ENCODE measurements around the gene CHMP3.

The CHMP3 gene

DNA sequence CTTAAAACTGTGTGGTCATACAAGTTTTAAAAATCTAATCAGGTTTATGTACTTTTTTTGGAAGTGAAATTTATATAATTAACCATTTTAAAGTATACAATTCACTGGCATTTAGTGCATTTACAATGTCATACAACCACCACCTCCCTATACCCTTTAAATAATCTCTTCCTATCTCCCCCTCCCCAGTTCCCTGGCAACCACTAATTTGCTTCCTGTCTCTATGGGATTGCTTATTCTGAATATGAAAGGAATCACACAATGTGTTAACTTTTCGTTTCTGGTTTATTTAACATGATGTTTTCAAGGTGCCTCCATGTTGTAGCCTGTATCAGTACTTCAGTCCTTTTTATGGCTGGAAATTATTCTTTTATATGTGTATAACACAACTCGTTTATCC is 19.4 kb downstream of the CHMP3 start:
- no peaks in the 10 kb centered on the region for H3K4me1 Mint-ChIP-seq (ENCODE audit: low read depth)
- DNase-seq (ENCODE audit: low spot score): no peak
- H3K4me3 Mint-ChIP-seq: no peak overlapping the region
- H3K27me3 Mint-ChIP-seq (ENCODE audit: low read depth): no peaks in the 10 kb centered on the region
- peaks cover 56% of the 10 kb centered on the region for H3K36me3 Mint-ChIP-seq (ENCODE audit: low read depth)
- H3K9me3 Mint-ChIP-seq: peaks cover 35% of the 10 kb centered on the region
- no peak overlapping the region for H3K27ac Mint-ChIP-seq

- Mint-ChIP-seq H3K4me3 (no peak overlapping the region), H3K27ac (no peak overlapping the region), H3K4me1 (ENCODE audit: low read depth) (no peaks in the 10 kb centered on the region), H3K36me3 (ENCODE audit: low read depth) (peaks cover 57% of the 10 kb centered on the region), H3K27me3 (ENCODE audit: low read depth) (no peaks in the 10 kb centered on the region), H3K9me3 (peaks cover 36% of the 10 kb centered on the region)
- no peak for DNase-seq (ENCODE audit: low spot score)
Measured at GRCh38 chr2:86543335-86543734, 19.9 kb downstream of the CHMP3 start.

DNA sequence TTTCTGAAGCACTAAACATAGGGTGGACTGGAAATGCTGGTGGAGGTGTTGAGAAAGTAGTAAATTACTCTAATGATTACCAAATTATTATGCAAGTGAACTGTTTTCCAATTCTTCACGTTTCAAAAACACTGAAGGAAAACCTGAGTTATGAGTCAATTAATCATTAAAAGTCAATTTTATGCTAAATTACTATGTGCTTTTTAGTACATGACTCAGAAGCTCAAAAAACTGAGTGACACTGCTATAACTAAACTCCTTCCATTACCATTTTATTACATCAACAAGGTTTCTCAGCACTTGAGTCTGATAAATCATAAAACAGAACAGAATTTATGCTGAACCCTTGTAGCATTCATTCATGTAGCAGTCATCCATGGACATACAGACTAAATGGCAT is 20.4 kb downstream of the CHMP3 start:
- H3K4me3 Mint-ChIP-seq: no peak overlapping the region
- no peak for DNase-seq (ENCODE audit: low spot score)
- H3K27me3 Mint-ChIP-seq (ENCODE audit: low read depth): no peaks in the 10 kb centered on the region
- H3K36me3 Mint-ChIP-seq (ENCODE audit: low read depth): peaks cover 56% of the 10 kb centered on the region
- H3K4me1 Mint-ChIP-seq (ENCODE audit: low read depth): no peaks in the 10 kb centered on the region
- H3K9me3 Mint-ChIP-seq: peaks cover 36% of the 10 kb centered on the region
- H3K27ac Mint-ChIP-seq: no peak overlapping the region

DNA sequence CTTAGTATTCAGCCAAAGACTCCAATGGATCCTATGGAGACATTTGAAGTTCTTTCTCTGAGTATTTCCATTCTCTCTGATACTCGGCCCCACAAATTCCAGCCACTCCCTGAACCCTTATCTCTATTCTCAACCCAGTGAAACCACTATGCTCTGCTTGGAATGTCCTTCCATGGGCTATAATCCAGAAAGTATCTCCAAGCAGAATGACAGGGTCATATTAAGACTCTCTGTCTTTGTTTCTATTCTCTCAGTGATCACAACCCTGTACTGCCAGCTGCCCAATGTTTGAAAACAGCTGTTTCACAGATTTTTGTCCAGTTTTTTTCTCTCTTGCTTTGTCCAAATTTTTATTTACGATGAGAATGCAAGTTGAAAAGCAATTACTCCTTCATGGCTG is 21.9 kb downstream of the CHMP3 start:
- peaks cover 37% of the 10 kb centered on the region for H3K9me3 Mint-ChIP-seq
- DNase-seq (ENCODE audit: low spot score): no peak
- H3K4me3 Mint-ChIP-seq: no peak overlapping the region
- H3K27me3 Mint-ChIP-seq (ENCODE audit: low read depth): no peaks in the 10 kb centered on the region
- no peaks in the 10 kb centered on the region for H3K4me1 Mint-ChIP-seq (ENCODE audit: low read depth)
- H3K36me3 Mint-ChIP-seq (ENCODE audit: low read depth): peaks cover 54% of the 10 kb centered on the region
- H3K27ac Mint-ChIP-seq: no peak overlapping the region

DNA sequence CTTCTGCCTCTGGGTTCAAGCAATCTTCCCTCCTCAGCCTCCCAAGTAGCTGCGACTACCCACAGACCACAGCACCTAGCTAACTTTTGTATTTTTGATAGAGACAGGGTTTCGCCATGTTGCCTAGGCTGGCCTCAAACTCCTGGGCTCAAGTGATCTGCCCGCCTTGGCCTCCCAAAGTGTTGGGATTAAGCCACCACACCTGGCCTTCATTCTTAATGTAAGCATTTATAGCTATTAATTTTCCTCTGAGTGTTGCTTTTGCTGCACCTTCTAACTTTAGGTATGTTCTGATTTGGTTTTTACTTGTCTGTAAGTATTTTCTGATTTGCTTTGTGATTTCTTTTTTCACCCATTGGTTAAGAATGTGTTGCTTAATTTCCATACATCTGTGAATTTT is 29.7 kb downstream of the CHMP3 start:
- peaks cover 44% of the 10 kb centered on the region for H3K9me3 Mint-ChIP-seq
- no peaks in the 10 kb centered on the region for H3K27me3 Mint-ChIP-seq (ENCODE audit: low read depth)
- no peak for DNase-seq (ENCODE audit: low spot score)
- peaks cover 53% of the 10 kb centered on the region for H3K36me3 Mint-ChIP-seq (ENCODE audit: low read depth)
- no peak overlapping the region for H3K4me3 Mint-ChIP-seq
- H3K27ac Mint-ChIP-seq: no peak overlapping the region
- peaks cover 17% of the 10 kb centered on the region for H3K4me1 Mint-ChIP-seq (ENCODE audit: low read depth)

DNA sequence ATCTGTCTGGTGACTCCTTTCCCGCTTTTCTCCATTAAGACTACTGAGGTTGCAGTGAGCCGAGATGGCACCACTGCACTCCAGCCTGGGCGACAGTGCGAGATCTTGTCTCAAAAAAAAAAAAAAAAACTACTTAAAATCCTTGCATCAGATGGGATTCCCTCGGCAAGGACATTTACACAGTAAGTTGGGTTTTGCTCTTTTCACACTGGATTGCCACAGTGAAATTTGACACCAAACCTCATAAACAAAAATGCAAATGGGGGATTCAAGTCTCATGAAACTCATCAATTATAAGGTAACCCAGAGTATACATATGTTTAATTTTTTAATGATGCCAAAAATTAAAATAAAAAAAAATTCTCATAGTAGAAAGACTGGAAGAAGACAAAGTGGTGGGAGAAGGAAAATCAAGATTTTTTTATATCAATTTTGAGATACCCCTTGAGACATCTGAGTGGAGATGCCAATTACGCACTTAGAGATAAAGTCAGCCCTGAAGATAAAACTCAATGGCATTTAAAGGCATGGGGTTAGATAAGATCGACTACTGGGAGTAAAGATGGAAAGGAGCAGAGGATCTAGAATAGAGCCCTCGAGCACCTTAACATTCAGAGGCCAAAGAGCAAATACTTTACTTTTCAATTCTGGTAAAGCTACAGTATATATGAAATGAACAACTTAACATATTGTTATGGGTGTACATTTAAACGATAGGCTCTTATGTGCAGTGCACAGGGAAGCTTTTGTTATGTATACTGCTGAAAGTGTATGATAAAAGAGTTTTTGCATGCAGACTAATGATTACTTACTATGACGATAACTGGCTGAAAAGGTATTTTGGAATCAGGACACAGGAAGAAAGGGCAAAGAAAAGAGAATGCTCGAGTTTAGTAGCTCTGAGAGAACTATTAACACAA is 37.6 kb downstream of the CHMP3 start:
- Mint-ChIP-seq H3K9me3 (no peaks in the 10 kb centered on the region), H3K4me1 (ENCODE audit: low read depth) (peaks cover 2% of the 10 kb centered on the region), H3K27me3 (ENCODE audit: low read depth) (no peaks in the 10 kb centered on the region), H3K4me3 (no peak overlapping the region), H3K27ac (no peak overlapping the region), H3K36me3 (ENCODE audit: low read depth) (peaks cover 23% of the 10 kb centered on the region)
- DNase-seq (ENCODE audit: low spot score): no peak

GRCh38 chr2:86523491-86523890 is 39.8 kb downstream of the CHMP3 start:
- no peak overlapping the region for H3K4me3 Mint-ChIP-seq
- no peaks in the 10 kb centered on the region for H3K4me1 Mint-ChIP-seq (ENCODE audit: low read depth)
- no peak overlapping the region for H3K27ac Mint-ChIP-seq
- DNase-seq (ENCODE audit: low spot score): no peak
- no peaks in the 10 kb centered on the region for H3K9me3 Mint-ChIP-seq
- H3K36me3 Mint-ChIP-seq (ENCODE audit: low read depth): peaks cover 23% of the 10 kb centered on the region
- H3K27me3 Mint-ChIP-seq (ENCODE audit: low read depth): no peaks in the 10 kb centered on the region

- H3K27me3 Mint-ChIP-seq (ENCODE audit: low read depth): no peaks in the 10 kb centered on the region
- H3K4me1 Mint-ChIP-seq (ENCODE audit: low read depth): no peaks in the 10 kb centered on the region
- no peak for DNase-seq (ENCODE audit: low spot score)
- no peak overlapping the region for H3K27ac Mint-ChIP-seq
- H3K4me3 Mint-ChIP-seq: no peak overlapping the region
- peaks cover 19% of the 10 kb centered on the region for H3K36me3 Mint-ChIP-seq (ENCODE audit: low read depth)
- H3K9me3 Mint-ChIP-seq: no peaks in the 10 kb centered on the region
Measured at GRCh38 chr2:86522711-86523110, 40.5 kb downstream of the CHMP3 start.

- Mint-ChIP-seq H3K9me3 (no peaks in the 10 kb centered on the region), H3K27me3 (ENCODE audit: low read depth) (no peaks in the 10 kb centered on the region), H3K36me3 (ENCODE audit: low read depth) (peaks cover 17% of the 10 kb centered on the region), H3K27ac (no peak overlapping the region), H3K4me3 (no peak overlapping the region), H3K4me1 (ENCODE audit: low read depth) (no peaks in the 10 kb centered on the region)
- DNase-seq (ENCODE audit: low spot score): no peak
Measured at GRCh38 chr2:86521922-86522321, 41.3 kb downstream of the CHMP3 start.

- DNase-seq (ENCODE audit: low spot score): no peak
- no peaks in the 10 kb centered on the region for H3K4me1 Mint-ChIP-seq (ENCODE audit: low read depth)
- H3K36me3 Mint-ChIP-seq (ENCODE audit: low read depth): peaks cover 9% of the 10 kb centered on the region
- H3K9me3 Mint-ChIP-seq: no peaks in the 10 kb centered on the region
- no peak overlapping the region for H3K4me3 Mint-ChIP-seq
- no peaks in the 10 kb centered on the region for H3K27me3 Mint-ChIP-seq (ENCODE audit: low read depth)
- no peak overlapping the region for H3K27ac Mint-ChIP-seq
Measured at GRCh38 chr2:86520153-86520552, 43.1 kb downstream of the CHMP3 start.

DNA sequence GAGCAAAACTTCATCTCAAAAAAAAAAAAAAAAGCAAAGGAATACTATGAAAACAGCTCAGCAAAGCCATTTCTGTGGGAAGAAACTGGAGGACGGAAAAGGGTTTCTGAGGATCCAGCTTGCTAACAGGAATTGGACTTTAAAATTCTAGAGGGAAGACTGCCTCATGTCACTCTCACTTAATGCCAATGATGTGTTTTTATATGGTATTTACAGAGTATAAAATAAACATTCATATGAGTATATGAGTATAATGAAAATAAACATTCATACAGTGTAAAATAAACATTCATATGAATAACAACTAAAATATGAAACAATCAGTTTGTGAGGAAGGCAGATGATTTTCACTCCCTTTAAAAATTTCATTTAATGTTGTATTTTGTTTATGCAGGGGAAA is 43.9 kb downstream of the CHMP3 start:
- DNase-seq (ENCODE audit: low spot score): no peak
- peaks cover 10% of the 10 kb centered on the region for H3K36me3 Mint-ChIP-seq (ENCODE audit: low read depth)
- H3K4me1 Mint-ChIP-seq (ENCODE audit: low read depth): no peaks in the 10 kb centered on the region
- no peak overlapping the region for H3K27ac Mint-ChIP-seq
- no peaks in the 10 kb centered on the region for H3K27me3 Mint-ChIP-seq (ENCODE audit: low read depth)
- H3K4me3 Mint-ChIP-seq: no peak overlapping the region
- no peaks in the 10 kb centered on the region for H3K9me3 Mint-ChIP-seq

- Mint-ChIP-seq H3K4me1 (ENCODE audit: low read depth) (no peaks in the 10 kb centered on the region), H3K27ac (no peak overlapping the region), H3K4me3 (no peak overlapping the region), H3K9me3 (no peaks in the 10 kb centered on the region), H3K27me3 (ENCODE audit: low read depth) (no peaks in the 10 kb centered on the region), H3K36me3 (ENCODE audit: low read depth) (peaks cover 15% of the 10 kb centered on the region)
- no peak for DNase-seq (ENCODE audit: low spot score)
Measured at GRCh38 chr2:86518481-86518880, 44.8 kb downstream of the CHMP3 start.

GRCh38 chr2:86513948-86514660 is 49.1 kb downstream of the CHMP3 start:
- no peak overlapping the region for H3K4me3 Mint-ChIP-seq
- no peaks in the 10 kb centered on the region for H3K27me3 Mint-ChIP-seq (ENCODE audit: low read depth)
- peaks cover 29% of the 10 kb centered on the region for H3K36me3 Mint-ChIP-seq (ENCODE audit: low read depth)
- DNase-seq (ENCODE audit: low spot score): no peak
- no peak overlapping the region for H3K27ac Mint-ChIP-seq
- H3K9me3 Mint-ChIP-seq: no peaks in the 10 kb centered on the region
- no peaks in the 10 kb centered on the region for H3K4me1 Mint-ChIP-seq (ENCODE audit: low read depth)

GRCh38 chr2:86512892-86513291 is 50.4 kb downstream of the CHMP3 start:
- no peak for DNase-seq (ENCODE audit: low spot score)
- no peak overlapping the region for H3K27ac Mint-ChIP-seq
- H3K27me3 Mint-ChIP-seq (ENCODE audit: low read depth): no peaks in the 10 kb centered on the region
- no peaks in the 10 kb centered on the region for H3K4me1 Mint-ChIP-seq (ENCODE audit: low read depth)
- H3K4me3 Mint-ChIP-seq: no peak overlapping the region
- peaks cover 30% of the 10 kb centered on the region for H3K36me3 Mint-ChIP-seq (ENCODE audit: low read depth)
- H3K9me3 Mint-ChIP-seq: no peaks in the 10 kb centered on the region

Measured in T-helper 2 cell treated with Interferon-gamma antibody and Interleukin-4, amounts not matched to agents 5 μg/mL and 100 μg/mL, for 36 hours (primary cell).